Breast epithelium (tissue), 4 donors: ENCODE measurements around the gene MPRIP. TPM values are rescaled to one million over a fixed set of nuclear protein-coding genes. Genes with fewer than 3 reads are reported as not detected.

Experiments
- DNase-seq, 2 donors: peaks; one replicate each; pipeline ENCODE4 v3.0.0-alpha.2; 2019; ENCODE audit warnings: low spot score in 2 of 2
- H3K27ac ChIP-seq, 2 donors: fragments of 200-600 bp; sonication (generic) in 1 of 2; one replicate each; pipeline ENCODE4 v1.5.1; 2016 to 2019; ENCODE audit warnings: mild to moderate bottlenecking in 1 of 2
- H3K27me3 ChIP-seq, 2 donors: fragments of 200-600 bp; sonication (generic) in 1 of 2; one replicate each; pipeline versions ENCODE4 v1.5.1 to v1.6.0; 2017 to 2019; ENCODE audit warnings: control low read depth in 1 of 2, mild to moderate bottlenecking in 1 of 2
- H3K36me3 ChIP-seq: fragments of 200-600 bp; one replicate; pipeline ENCODE4 v1.5.1; 2019
- H3K4me1 ChIP-seq, 2 donors: fragments of 200-600 bp; sonication (generic); one replicate each; pipeline ENCODE4 v1.5.1; 2016 to 2019; ENCODE audit warnings: control low read depth in 1 of 2
- H3K4me3 ChIP-seq, 3 donors: fragments of 200-600 bp; sonication (generic); 1 replicate in 2 of 3; 2 replicates in 1 of 3; pipeline ENCODE4 v1.5.1; 2016 to 2019; ENCODE audit warnings: mild to moderate bottlenecking in 3 of 3, moderate library complexity in 2 of 3
- H3K9me3 ChIP-seq, 2 donors: fragments of 200-600 bp; sonication (generic) in 1 of 2; one replicate each; pipeline ENCODE4 v1.5.1; 2016 to 2019; ENCODE audit warnings: control low read depth in 1 of 2
- POLR2A ChIP-seq: fragments of 450-650 bp; IDR thresholded peaks from one replicate; pipeline ENCODE4 v1.6.1; 2016; ENCODE audit warnings: antibody characterized with exemption, mild to moderate bottlenecking, moderate library complexity
- POLR2AphosphoS5 ChIP-seq, 3 donors: sonication (generic); formaldehyde crosslinking; IDR thresholded peaks; one replicate each; pipeline ENCODE4 v1.6.1; 2017; ENCODE audit warnings: antibody characterized with exemption in 3 of 3
- intact Hi-C: fragments of 100-400 bp; cut with DNase I; formaldehyde crosslinking; loops from one replicate; pipeline ENCODE4 v1.15.1; 2023; ENCODE audit warnings: low total_unique reads
- total RNA-seq, 3 donors: library from RNA; depleted of rRNA; stranded (reverse); fragments of >200 nt; gene quantifications; one replicate each; pipeline ENCODE4 v1.1.0, GENCODE V29; 2016
- TF ChIP-seq, protein P1 (sequence below), 3 donors: fragments of 450-650 bp; IDR thresholded peaks; one replicate each; pipeline ENCODE4 v1.5.1; 2016 to 2017; ENCODE audit warnings: antibody characterized with exemption in 3 of 3, mild to moderate bottlenecking in 3 of 3, moderate library complexity in 3 of 3

Gene MPRIP
- total RNA-seq, 3 donors from 2014 or later, result 93.1 to 136 (median 124) TPM

DNA sequence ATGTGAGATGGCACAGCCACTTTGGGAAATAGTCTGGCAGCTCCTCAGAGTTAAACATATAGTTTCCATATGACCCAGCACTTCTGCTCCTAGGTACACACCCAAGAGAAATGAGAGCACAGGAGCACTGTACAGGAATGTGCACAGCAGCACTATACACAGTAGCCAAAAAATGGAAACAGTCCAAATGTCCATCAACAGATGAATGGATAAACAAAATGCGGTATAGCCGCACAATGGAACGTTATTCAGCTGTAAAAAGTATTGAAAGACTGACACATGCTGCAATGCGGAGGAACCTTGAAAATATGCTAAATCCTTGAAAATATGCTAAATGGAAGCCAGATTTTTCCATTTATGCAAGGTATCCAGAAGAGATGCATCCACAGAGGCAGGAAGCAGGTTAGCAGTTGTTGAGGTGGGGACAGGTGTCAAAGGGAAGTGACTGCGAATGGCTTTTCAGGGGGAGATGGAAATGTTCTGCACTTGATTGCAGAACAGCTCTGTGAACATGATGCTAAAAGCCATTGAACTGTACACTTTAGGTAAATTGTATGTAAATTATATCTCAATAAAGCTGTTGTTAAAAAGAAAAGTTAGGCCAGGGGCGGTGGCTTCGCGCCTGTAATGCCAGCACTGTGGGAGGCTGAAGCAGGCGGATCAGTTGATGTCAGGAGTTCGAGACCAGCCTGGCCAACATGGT, 80.7 kb downstream of the MPRIP start:
- DNase-seq, result no peak
- TF ChIP-seq, protein P1, sequence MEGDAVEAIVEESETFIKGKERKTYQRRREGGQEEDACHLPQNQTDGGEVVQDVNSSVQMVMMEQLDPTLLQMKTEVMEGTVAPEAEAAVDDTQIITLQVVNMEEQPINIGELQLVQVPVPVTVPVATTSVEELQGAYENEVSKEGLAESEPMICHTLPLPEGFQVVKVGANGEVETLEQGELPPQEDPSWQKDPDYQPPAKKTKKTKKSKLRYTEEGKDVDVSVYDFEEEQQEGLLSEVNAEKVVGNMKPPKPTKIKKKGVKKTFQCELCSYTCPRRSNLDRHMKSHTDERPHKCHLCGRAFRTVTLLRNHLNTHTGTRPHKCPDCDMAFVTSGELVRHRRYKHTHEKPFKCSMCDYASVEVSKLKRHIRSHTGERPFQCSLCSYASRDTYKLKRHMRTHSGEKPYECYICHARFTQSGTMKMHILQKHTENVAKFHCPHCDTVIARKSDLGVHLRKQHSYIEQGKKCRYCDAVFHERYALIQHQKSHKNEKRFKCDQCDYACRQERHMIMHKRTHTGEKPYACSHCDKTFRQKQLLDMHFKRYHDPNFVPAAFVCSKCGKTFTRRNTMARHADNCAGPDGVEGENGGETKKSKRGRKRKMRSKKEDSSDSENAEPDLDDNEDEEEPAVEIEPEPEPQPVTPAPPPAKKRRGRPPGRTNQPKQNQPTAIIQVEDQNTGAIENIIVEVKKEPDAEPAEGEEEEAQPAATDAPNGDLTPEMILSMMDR (IDR thresholded peaks at IDR 0.05), result no peak
- no peak for TF ChIP-seq POLR2A
- no peak for TF ChIP-seq POLR2AphosphoS5 (IDR thresholded peaks at IDR 0.05)
- peaks cover 0 to 21% of the 10 kb centered on the region in 2 donors for H3K4me1 ChIP-seq

DNA sequence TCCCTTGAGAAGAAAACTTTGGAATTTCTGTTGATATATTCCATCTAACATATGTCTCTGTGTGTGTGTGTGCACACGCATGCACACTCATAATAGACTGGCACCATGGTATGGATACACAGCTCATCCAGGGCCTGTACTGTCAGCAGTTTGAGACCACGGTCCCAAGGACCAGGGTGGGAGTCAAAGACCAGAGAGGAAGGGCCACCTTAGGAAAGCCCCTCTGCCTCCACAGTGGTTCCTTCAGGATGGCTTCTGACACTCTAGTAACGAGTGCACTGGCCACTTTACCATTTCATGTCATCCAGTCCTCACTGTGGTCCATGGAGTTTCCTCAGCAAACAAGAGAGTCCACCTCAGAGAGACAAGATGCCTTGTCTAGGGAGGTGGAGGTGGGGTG, 82.1 kb downstream of the MPRIP start:
- intact Hi-C loops, result loop anchor here (2.0 kb wide), 1 partner anchor 66 kb away; no protein-coding TSS in a partner anchor
- H3K4me1 ChIP-seq, result peaks cover 0 to 16% of the 10 kb centered on the region in 2 donors
- DNase-seq, result no peak
- no peaks in the 10 kb centered on the region for H3K9me3 ChIP-seq
- H3K27ac ChIP-seq, result no peak overlapping the region
- H3K36me3 ChIP-seq, result no peaks in the 10 kb centered on the region
- no peaks in the 10 kb centered on the region for H3K27me3 ChIP-seq
- TF ChIP-seq, protein P1 (IDR thresholded peaks at IDR 0.05), result no peak
- TF ChIP-seq POLR2AphosphoS5 (IDR thresholded peaks at IDR 0.05) (no peak), POLR2A (no peak)
- no peak overlapping the region for H3K4me3 ChIP-seq

More for the DNA sequence above, 80.7 kb downstream of the MPRIP start:
- Histone ChIP-seq H3K36me3 (no peaks in the 10 kb centered on the region), H3K4me3 (no peak overlapping the region), H3K27ac (no peak overlapping the region), H3K9me3 (no peaks in the 10 kb centered on the region), H3K27me3 (no peaks in the 10 kb centered on the region)
- intact Hi-C loops, result no loop called here

DNA sequence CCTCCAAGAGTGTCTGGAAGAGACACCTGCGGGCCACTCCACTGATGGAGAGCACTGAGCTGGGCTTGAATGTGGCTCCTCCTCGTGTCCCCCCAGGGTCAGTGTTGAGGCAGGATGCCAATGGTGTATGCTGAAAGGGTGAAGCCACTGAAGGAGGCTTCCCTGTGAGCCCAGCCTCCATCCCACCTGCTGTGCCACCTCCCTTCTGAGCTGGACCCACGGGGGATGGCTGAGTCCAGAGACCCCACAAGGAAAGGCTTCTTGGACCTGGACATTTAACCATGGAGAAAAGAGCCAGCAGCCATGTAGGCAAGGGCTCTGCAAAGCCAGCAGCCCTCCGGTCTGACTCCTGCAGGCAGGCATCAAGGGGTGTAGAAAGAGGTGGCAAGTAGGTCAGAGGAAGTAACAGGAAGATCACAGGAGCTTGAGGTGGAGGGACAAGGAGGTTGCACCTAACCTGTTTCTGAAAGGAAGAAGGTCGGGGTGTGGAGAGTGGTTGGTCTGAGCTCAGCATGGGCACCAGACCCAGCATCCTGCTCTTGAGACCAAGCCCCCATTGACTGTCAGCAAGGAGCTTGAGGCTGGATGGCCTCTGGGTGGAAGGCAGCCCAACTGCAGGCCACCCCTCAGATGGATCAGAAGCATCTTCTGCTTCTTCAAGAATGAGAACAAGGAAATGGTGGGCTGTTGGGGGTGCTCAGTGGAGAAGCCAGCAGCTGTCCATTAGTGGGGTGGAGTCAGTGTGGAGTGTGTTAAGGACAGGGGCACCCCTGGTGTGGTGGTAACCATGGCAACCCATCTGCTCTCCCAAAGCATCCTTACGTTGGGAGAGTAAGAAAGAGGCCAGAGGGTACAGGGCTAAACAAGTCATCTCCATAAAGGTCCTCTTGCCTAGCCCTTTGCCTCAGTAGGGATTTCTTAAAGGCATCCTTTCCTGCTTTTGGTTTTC, 83.2 kb downstream of the MPRIP start:
- Histone ChIP-seq H3K4me3 (no peak overlapping the region), H3K27ac (peak overlapping the region in 1 of 2 donors; percentile 35), H3K27me3 (no peaks in the 10 kb centered on the region), H3K36me3 (no peaks in the 10 kb centered on the region), H3K9me3 (no peaks in the 10 kb centered on the region), H3K4me1 (peaks cover 0 to 8% of the 10 kb centered on the region in 2 donors)
- DNase-seq, result no peak
- TF ChIP-seq POLR2A (no peak), POLR2AphosphoS5 (IDR thresholded peaks at IDR 0.05) (no peak)
- TF ChIP-seq, protein P1 (IDR thresholded peaks at IDR 0.05), result no peak
- intact Hi-C loops, result loop anchor here (2.0 kb wide), 1 partner anchor 67 kb away; no protein-coding TSS in a partner anchor

DNA sequence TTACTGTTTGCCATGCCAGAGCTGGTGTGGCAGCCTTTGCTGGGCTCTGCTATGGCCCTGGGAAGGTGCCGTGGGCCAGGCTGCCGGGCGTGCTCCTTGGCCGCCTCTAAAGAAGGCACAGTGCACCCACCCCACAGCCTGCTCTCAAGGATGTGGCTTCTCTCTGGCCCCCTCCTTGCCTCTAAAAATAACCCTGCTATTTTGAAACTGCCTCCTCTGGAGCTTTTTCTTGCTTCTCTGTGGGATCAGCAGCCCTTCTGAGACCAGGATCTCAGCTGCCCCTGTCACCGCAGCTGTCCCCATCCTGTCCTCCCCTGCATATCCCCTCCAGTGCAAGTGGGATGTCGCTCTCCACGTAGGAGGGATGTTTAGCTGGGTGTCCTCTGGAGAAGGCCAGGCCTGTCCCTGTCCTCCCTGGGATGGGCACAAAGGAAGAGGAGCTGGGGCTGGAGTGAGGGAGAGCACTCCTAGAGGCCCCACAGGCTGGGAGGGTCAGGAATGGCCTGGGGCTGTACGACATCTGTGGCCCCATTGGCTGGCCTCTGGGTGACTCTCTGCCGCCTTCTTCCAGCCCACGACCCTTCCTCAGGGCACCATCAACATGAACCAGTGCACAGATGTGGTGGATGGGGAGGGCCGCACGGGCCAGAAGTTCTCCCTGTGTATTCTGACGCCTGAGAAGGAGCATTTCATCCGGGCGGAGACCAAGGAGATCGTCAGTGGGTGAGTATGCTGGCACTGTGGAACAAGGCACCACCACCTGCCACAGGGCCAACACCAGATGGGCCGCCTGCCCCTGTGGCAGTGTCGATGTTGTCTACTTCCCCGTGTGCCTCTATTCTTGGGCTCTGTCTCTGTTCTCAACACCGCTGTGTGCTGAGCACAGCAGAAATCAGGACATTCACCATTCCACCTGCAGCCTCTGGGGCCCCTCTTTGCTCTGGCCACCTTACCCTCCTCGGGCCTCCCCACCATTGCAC, 84.2 kb downstream of the MPRIP start:
- no peaks in the 10 kb centered on the region for H3K4me1 ChIP-seq
- no peaks in the 10 kb centered on the region for H3K27me3 ChIP-seq
- no peak overlapping the region for H3K4me3 ChIP-seq
- TF ChIP-seq, protein P1 (IDR thresholded peaks at IDR 0.05), result no peak
- peak overlapping the region in 1 of 2 donors; percentile 35 for H3K27ac ChIP-seq
- DNase-seq, result no peak
- intact Hi-C loops, result no loop called here
- no peaks in the 10 kb centered on the region for H3K36me3 ChIP-seq
- H3K9me3 ChIP-seq, result no peaks in the 10 kb centered on the region
